H1 (cell line): Measurements from ENCODE around the gene ADGRE2. TPM values are rescaled to one million over a fixed set of nuclear protein-coding genes. Genes with fewer than 3 reads are reported as not detected.

Experiments
- CTCF ChIA-PET: fragments of 300-600 bp; sonication (Branson Sonifier 250); formaldehyde crosslinking; loops from one replicate; lab custom pipeline; 2021; ENCODE audit not compliant: partially characterized antibody; lab: Charles Lee
- POLR2A ChIA-PET: fragments of 300-600 bp; sonication (Branson Sonifier 250); formaldehyde crosslinking; loops from one replicate; lab custom pipeline; 2021; ENCODE audit warnings: inconsistent platforms; ENCODE audit not compliant: partially characterized antibody; lab: Charles Lee
- DNase-seq, 2 experiments: peaks; one replicate each; pipeline versions ENCODE4 v3.0.0 to v3.0.0-alpha.2; 2010 to 2022; ENCODE audit warnings: low spot score in 2 of 2, low read depth in 1 of 2, mixed read lengths in 1 of 2
- FAIRE-seq: peaks from 2 replicates; lab custom pipeline; 2011; peaks lifted over from hg19 to GRCh38; lab: Jason Lieb, UNC
- H2AFZ ChIP-seq: 2 replicates; pipeline ENCODE4 v1.8.1; 2012; ENCODE audit warnings: low read length, inconsistent platforms
- H2AK5ac ChIP-seq: 2 replicates; pipeline ENCODE4 v1.6.1; 2013; ENCODE audit warnings: low read depth, low read length
- H2BK120ac ChIP-seq: replicated peaks from 2 replicates; pipeline ENCODE3; 2013; ENCODE audit warnings: low read depth, low read length, inconsistent platforms
- H2BK12ac ChIP-seq: 2 replicates; pipeline ENCODE4 v1.6.1; 2013; ENCODE audit warnings: low read depth, low read length
- H2BK15ac ChIP-seq: 2 replicates; pipeline ENCODE4 v1.6.1; 2013; ENCODE audit warnings: low read length
- H2BK20ac ChIP-seq: 2 replicates; pipeline ENCODE4 v1.6.1; 2013; ENCODE audit warnings: low read length
- H2BK5ac ChIP-seq: 2 replicates; pipeline ENCODE4 v1.6.1; 2013; ENCODE audit warnings: low read depth, low read length
- H3K14ac ChIP-seq: 2 replicates; pipeline ENCODE4 v1.6.1; 2013; ENCODE audit warnings: inconsistent platforms; ENCODE audit not compliant: insufficient read length
- H3K18ac ChIP-seq: 2 replicates; pipeline ENCODE4 v1.6.1; 2013; ENCODE audit warnings: low read length; ENCODE audit errors: extremely low read depth
- H3K23ac ChIP-seq: 2 replicates; pipeline ENCODE4 v1.6.1; 2013; ENCODE audit warnings: inconsistent platforms; ENCODE audit not compliant: insufficient read length
- H3K23me2 ChIP-seq: 2 replicates; pipeline ENCODE4 v1.6.1; 2013; ENCODE audit warnings: low read depth, low read length
- H3K27ac ChIP-seq: 2 replicates; pipeline ENCODE4 v1.6.1; 2011; ENCODE audit warnings: low read depth, low read length, inconsistent platforms
- H3K27me3 ChIP-seq, 4 experiments: replicated peaks in 1 of 4; 1 replicate in 1 of 4; 2 replicates in 3 of 4; pipeline versions ENCODE4 v1.6.1 to v1.8.1; 2011 to 2013; ENCODE audit warnings: low read length in 3 of 4, mild to moderate bottlenecking in 3 of 4, inconsistent platforms in 2 of 4, mixed read lengths in 2 of 4, moderate library complexity in 1 of 4; ENCODE audit not compliant: control insufficient read depth in 3 of 4, insufficient read depth in 3 of 4; ENCODE audit errors: extremely low read depth in 1 of 4
- H3K36me3 ChIP-seq, 4 experiments: 2 replicates each; pipeline versions ENCODE4 v1.6.1 to v1.8.1; 2011 to 2013; ENCODE audit warnings: mild to moderate bottlenecking in 4 of 4, low read length in 3 of 4, moderate library complexity in 2 of 4, control low read depth in 1 of 4, inconsistent platforms in 1 of 4; ENCODE audit not compliant: insufficient read depth in 4 of 4, control insufficient read depth in 2 of 4
- H3K4ac ChIP-seq: replicated peaks from 2 replicates; pipeline ENCODE3; 2013; ENCODE audit warnings: low read length, low read depth, mixed read lengths, inconsistent platforms; ENCODE audit not compliant: insufficient read length
- H3K4me1 ChIP-seq, 4 experiments: replicated peaks in 1 of 4; 1 replicate in 1 of 4; 2 replicates in 3 of 4; pipeline versions ENCODE4 v1.6.1 to v1.8.1; 2011 to 2013; ENCODE audit warnings: low read length in 3 of 4, inconsistent platforms in 2 of 4, mixed read lengths in 1 of 4; ENCODE audit not compliant: insufficient read depth in 4 of 4, control insufficient read depth in 3 of 4
- H3K4me2 ChIP-seq, 2 experiments: 2 replicates each; pipeline versions ENCODE4 v1.6.1 to v1.8.1; 2011 to 2013; ENCODE audit warnings: low read depth in 2 of 2, low read length in 2 of 2, control low read depth in 1 of 2, inconsistent platforms in 1 of 2, mild to moderate bottlenecking in 1 of 2; ENCODE audit not compliant: insufficient read depth in 1 of 2
- H3K4me3 ChIP-seq, 4 experiments: fragments of 200-600, 300-600 bp in 1 of 4; sonication (generic), shearing (Covaris generic), sonication (Bioruptor Twin) in 1 of 4; 2 replicates each; pipeline versions ENCODE4 v1.5.1 to v1.8.1; 2011 to 2016; ENCODE audit warnings: low read length in 4 of 4, low read depth in 3 of 4, control low read depth in 2 of 4, inconsistent platforms in 2 of 4, mild to moderate bottlenecking in 2 of 4, mixed read lengths in 1 of 4, moderate library complexity in 1 of 4; ENCODE audit not compliant: insufficient read depth in 2 of 4; ENCODE audit errors: extremely low read depth in 1 of 4
- H3K56ac ChIP-seq: replicated peaks from 2 replicates; pipeline ENCODE3; 2013; ENCODE audit warnings: low read depth, mild to moderate bottlenecking, mixed read lengths, low read length, inconsistent platforms; ENCODE audit not compliant: insufficient read length
- H3K79me1 ChIP-seq: 2 replicates; pipeline ENCODE4 v1.6.1; 2013; ENCODE audit warnings: low read depth, low read length, control low read depth
- H3K79me2 ChIP-seq, 2 experiments: 2 replicates each; pipeline versions ENCODE4 v1.6.1 to v1.8.1; 2012 to 2013; ENCODE audit warnings: low read length in 2 of 2, mild to moderate bottlenecking in 2 of 2, inconsistent platforms in 1 of 2; ENCODE audit not compliant: insufficient read depth in 2 of 2, control insufficient read depth in 1 of 2
- H3K9ac ChIP-seq, 4 experiments: replicated peaks in 1 of 4; 1 replicate in 1 of 4; 2 replicates in 3 of 4; pipeline versions ENCODE4 v1.6.1 to v1.8.1; 2011 to 2013; ENCODE audit warnings: low read depth in 3 of 4, low read length in 3 of 4, control low read depth in 2 of 4, mild to moderate bottlenecking in 2 of 4, moderate library complexity in 2 of 4, inconsistent platforms in 1 of 4; ENCODE audit errors: extremely low read depth in 1 of 4
- H3K9me3 ChIP-seq, 2 experiments: 2 replicates each; pipeline versions ENCODE4 v1.6.1 to v1.8.1; 2012 to 2013; ENCODE audit warnings: mild to moderate bottlenecking in 2 of 2, moderate library complexity in 2 of 2, control low read depth in 1 of 2, inconsistent platforms in 1 of 2, low read depth in 1 of 2, low read length in 1 of 2, mixed read lengths in 1 of 2; ENCODE audit not compliant: insufficient read depth in 2 of 2
- H4K20me1 ChIP-seq, 2 experiments: replicated peaks in 1 of 2; 2 replicates each; pipeline versions ENCODE3 to v1.8.1; 2011 to 2013; ENCODE audit warnings: inconsistent platforms in 2 of 2, low read length in 2 of 2, mild to moderate bottlenecking in 1 of 2; ENCODE audit not compliant: insufficient read depth in 2 of 2, control insufficient read depth in 1 of 2
- H4K5ac ChIP-seq: 2 replicates; pipeline ENCODE4 v1.6.1; 2013; ENCODE audit warnings: low read length, low read depth, mixed read lengths, inconsistent platforms; ENCODE audit not compliant: insufficient read length
- H4K8ac ChIP-seq: 2 replicates; pipeline ENCODE4 v1.8.0; 2013; ENCODE audit warnings: mild to moderate bottlenecking, moderate library complexity, low read length, inconsistent platforms; ENCODE audit not compliant: insufficient read depth; ENCODE audit errors: extremely low read depth
- H4K91ac ChIP-seq: replicated peaks from 2 replicates; pipeline ENCODE3; 2013; ENCODE audit warnings: low read length, mixed read lengths, inconsistent platforms; ENCODE audit not compliant: insufficient read length
- TBP ChIP-seq: IDR thresholded peaks from 2 replicates; pipeline ENCODE4 v1.6.1; 2011; ENCODE audit warnings: low read depth, low read length, improper control_type of control experiment
- WGBS, 2 experiments: shearing (Covaris generic) in 1 of 2; methylation state at CpG; one replicate each; pipeline versions ENCODE4 v1.1.6 to v1.1.7; 2013 to 2015; ENCODE audit warnings: low lambda C conversion rate in 2 of 2, mixed read lengths in 2 of 2, inconsistent platforms in 1 of 2, low coverage in 1 of 2, missing lambda C conversion rate in 1 of 2; ENCODE audit not compliant: insufficient replicate concordance in 2 of 2, insufficient coverage in 1 of 2, insufficient read length in 1 of 2; ENCODE audit errors: extremely low coverage in 1 of 2, missing lambda C conversion rate in 1 of 2; 5-methylcytosine and 5-hydroxymethylcytosine counted together
- polyA plus RNA-seq, 7 experiments: library from polyadenylated mRNA; depleted of rRNA in 3 of 7; stranded (reverse) in 5 of 7; unstranded in 2 of 7; fragments of >200 nt in 5 of 7; fragments of 200-250 nt in 2 of 7; gene quantifications; 1 replicate in 5 of 7; 2 replicates in 1 of 7; 4 replicates in 1 of 7; pipeline versions ENCODE4 v1.2.1 to v1.2.3, GENCODE V29; 2011 to 2013; ENCODE audit warnings: missing spikeins in 2 of 7, mixed read lengths in 2 of 7
- total RNA-seq: library from RNA; stranded (reverse); fragmentation: NEBNext Ultra II Directional; extraction: Animal tissue kit (Norgen Biotek cat#: 25700); gene quantifications from 2 replicates; pipeline ENCODE4 v1.2.1, GENCODE V29; 2021

Gene ADGRE2
- total and polyA plus RNA-seq, 2 of the 8 experiments (the other 6 are each of a cell fraction or from before 2014, with no cell fraction given) = 2.0 to 4.5 TPM

- Histone ChIP-seq H2BK15ac (no peak overlapping the region), H3K23ac (no peak overlapping the region), H3K18ac (no peak overlapping the region), H4K20me1 (no peaks in the 10 kb centered on the region), H2BK20ac (no peak overlapping the region), H3K9me3 (peaks cover 29 to 38% of the 10 kb centered on the region in 2 experiments), H2AK5ac (no peak overlapping the region), H3K56ac (no peak overlapping the region), H2BK12ac (no peak overlapping the region), H2BK120ac (no peak overlapping the region), H3K27me3 (no peaks in the 10 kb centered on the region; a peak in 1 of 7 replicates), H3K36me3 (no peaks in the 10 kb centered on the region; a peak in 1 of 8 replicates), H4K91ac (no peak overlapping the region), H4K8ac (no peak overlapping the region), H3K4me2 (no peak overlapping the region), H2BK5ac (no peak overlapping the region), H4K5ac (no peak overlapping the region), H3K79me2 (no peaks in the 10 kb centered on the region), H2AFZ (no peak overlapping the region), H3K23me2 (no peaks in the 10 kb centered on the region), H3K9ac (no peak overlapping the region), H3K14ac (no peak overlapping the region), H3K4ac (no peak overlapping the region), H3K4me1 (no peaks in the 10 kb centered on the region; a peak in 2 of 7 replicates), H3K4me3 (no peak overlapping the region), H3K27ac (no peak overlapping the region), H3K79me1 (no peaks in the 10 kb centered on the region)
- no peak for DNase-seq
- FAIRE-seq = no peak
- CTCF ChIA-PET = no interaction called here
- POLR2A ChIA-PET = interaction anchor here (0.6 kb wide), 1 partner anchor 10 kb away, joined by 3 read pairs; no protein-coding TSS in a partner anchor
- 84% methylated on average over 7 of the region's 7 CpGs; no CpG with 5 or more reads in 1 of the 2 experiments for WGBS, 2 experiments
- no peak for TF ChIP-seq TBP
Measured at GRCh38 chr19:14728595-14728994, 49.8 kb downstream of the ADGRE2 start.
